HEK293 (cell line): ENCODE data around the gene TBPL1.

ENCODE experiments used
- CTCF ChIA-PET: fragments of 350-600 bp; formaldehyde crosslinking; extraction: SDS; loops from one replicate; lab custom pipeline; 2021; ENCODE audit warnings: antibody characterized with exemption; lab: Yijun Ruan, JAX
- POLR2A ChIA-PET: fragments of 300-600 bp; formaldehyde crosslinking; extraction: SDS; loops from one replicate; lab custom pipeline; 2020; ENCODE audit warnings: antibody characterized with exemption, inconsistent platforms; lab: Yijun Ruan, JAX
- H3K27ac ChIP-seq: fragments of 200-500 bp; sonication (Bioruptor generic); 2 replicates; pipeline ENCODE4 v1.5.1; 2014; ENCODE audit warnings: low read depth, low read length, control low read depth, inconsistent platforms; ENCODE audit errors: extremely low read depth
- H3K36me3 ChIP-seq, 2 experiments: fragments of 200-500 bp in 1 of 2; sonication (Bioruptor generic) in 1 of 2; 1 replicate in 1 of 2; 2 replicates in 1 of 2; pipeline ENCODE4 v1.5.1; 2014 to 2017; ENCODE audit warnings: inconsistent platforms in 2 of 2, low read length in 2 of 2; ENCODE audit not compliant: control insufficient read depth in 2 of 2, insufficient read depth in 1 of 2
- H3K4me1 ChIP-seq: fragments of 200-500 bp; sonication (Bioruptor generic); 2 replicates; pipeline ENCODE4 v1.5.1; 2014; ENCODE audit warnings: mild to moderate bottlenecking, low read length, inconsistent platforms; ENCODE audit not compliant: control insufficient read depth, insufficient read depth
- H3K4me3 ChIP-seq: 2 replicates; pipeline ENCODE4 v1.5.1; 2011; ENCODE audit warnings: low read depth, mild to moderate bottlenecking, control low read depth, low read length, moderate library complexity
- H3K9me3 ChIP-seq: fragments of 200-500 bp; sonication (Bioruptor generic); 2 replicates; pipeline ENCODE4 v1.5.1; 2014; ENCODE audit warnings: low read depth, low read length, inconsistent platforms; ENCODE audit not compliant: control insufficient read depth, insufficient read depth
- AEBP2 ChIP-seq: fragments of 450-650 bp; formaldehyde crosslinking; IDR thresholded peaks from 2 replicates; pipeline ENCODE4 v1.5.1; 2016; ENCODE audit warnings: missing biosample characterization, missing genetic modification characterization, borderline replicate concordance
- FEZF1 ChIP-seq: fragments of 450-650 bp; formaldehyde crosslinking; IDR thresholded peaks from 2 replicates; pipeline ENCODE4 v1.5.1; 2016; ENCODE audit warnings: missing biosample characterization, missing genetic modification characterization
- GLI4 ChIP-seq: fragments of 450-650 bp; formaldehyde crosslinking; IDR thresholded peaks from 2 replicates; pipeline ENCODE4 v1.5.1; 2016; ENCODE audit warnings: missing biosample characterization, missing genetic modification characterization
- KLF16 ChIP-seq: fragments of 450-650 bp; formaldehyde crosslinking; IDR thresholded peaks from 2 replicates; pipeline ENCODE4 v1.5.1; 2017; ENCODE audit warnings: missing biosample characterization, missing genetic modification characterization
- KLF17 ChIP-seq: fragments of 450-650 bp; formaldehyde crosslinking; IDR thresholded peaks from 2 replicates; pipeline ENCODE4 v1.5.1; 2016; ENCODE audit warnings: missing biosample characterization, missing genetic modification characterization
- OSR2 ChIP-seq: fragments of 450-650 bp; formaldehyde crosslinking; IDR thresholded peaks from 2 replicates; pipeline ENCODE4 v1.5.1; 2016; ENCODE audit warnings: missing biosample characterization, missing genetic modification characterization
- SCRT2 ChIP-seq: fragments of 450-650 bp; formaldehyde crosslinking; IDR thresholded peaks from 2 replicates; pipeline ENCODE4 v1.5.1; 2016; ENCODE audit warnings: missing biosample characterization, missing genetic modification characterization
- ZBTB1 ChIP-seq: fragments of 450-650 bp; formaldehyde crosslinking; IDR thresholded peaks from 2 replicates; pipeline ENCODE4 v1.5.1; 2016; ENCODE audit warnings: missing biosample characterization, missing genetic modification characterization
- ZBTB20 ChIP-seq: fragments of 450-650 bp; formaldehyde crosslinking; IDR thresholded peaks from 2 replicates; pipeline ENCODE4 v1.5.1; 2016; ENCODE audit warnings: missing biosample characterization, missing genetic modification characterization
- ZEB2 ChIP-seq: fragments of 450-650 bp; formaldehyde crosslinking; IDR thresholded peaks from 2 replicates; pipeline ENCODE4 v1.5.1; 2016; ENCODE audit warnings: missing biosample characterization, missing genetic modification characterization
- ZFP41 ChIP-seq: fragments of 450-650 bp; formaldehyde crosslinking; IDR thresholded peaks from 2 replicates; pipeline ENCODE4 v1.5.1; 2016; ENCODE audit warnings: missing biosample characterization, missing genetic modification characterization, borderline replicate concordance
- ZNF121 ChIP-seq: fragments of 450-650 bp; formaldehyde crosslinking; IDR thresholded peaks from 2 replicates; pipeline ENCODE4 v1.5.1; 2016; ENCODE audit warnings: missing biosample characterization, missing genetic modification characterization
- ZNF157 ChIP-seq: fragments of 450-650 bp; formaldehyde crosslinking; IDR thresholded peaks from 2 replicates; pipeline ENCODE4 v1.5.1; 2016; ENCODE audit warnings: missing biosample characterization, missing genetic modification characterization
- ZNF184 ChIP-seq: fragments of 450-650 bp; IDR thresholded peaks from 2 replicates; pipeline ENCODE4 v1.5.1; 2018; ENCODE audit warnings: missing biosample characterization, mild to moderate bottlenecking, missing genetic modification characterization
- ZNF211 ChIP-seq: fragments of 450-650 bp; formaldehyde crosslinking; IDR thresholded peaks from 2 replicates; pipeline ENCODE4 v1.5.1; 2016; ENCODE audit warnings: low read depth, missing biosample characterization, missing genetic modification characterization
- ZNF26 ChIP-seq: fragments of 450-650 bp; formaldehyde crosslinking; IDR thresholded peaks from 2 replicates; pipeline ENCODE4 v1.5.1; 2016; ENCODE audit warnings: missing biosample characterization, missing genetic modification characterization
- ZNF335 ChIP-seq: fragments of 450-650 bp; formaldehyde crosslinking; conservative IDR thresholded peaks from 2 replicates; pipeline ENCODE4 v1.5.1; 2016; ENCODE audit warnings: missing biosample characterization, missing genetic modification characterization
- ZNF37A ChIP-seq: fragments of 450-650 bp; IDR thresholded peaks from 2 replicates; pipeline ENCODE4 v1.5.1; 2018; ENCODE audit warnings: missing biosample characterization, missing genetic modification characterization
- ZNF692 ChIP-seq: fragments of 450-650 bp; formaldehyde crosslinking; IDR thresholded peaks from 2 replicates; pipeline ENCODE4 v1.5.1; 2016; ENCODE audit warnings: missing biosample characterization, missing genetic modification characterization
- ZSCAN18 ChIP-seq: fragments of 450-650 bp; formaldehyde crosslinking; IDR thresholded peaks from 2 replicates; pipeline ENCODE4 v1.5.1; 2016; ENCODE audit warnings: missing biosample characterization, missing genetic modification characterization

The TBPL1 gene

GRCh38 chr6:134034478-134034877, 81.5 kb downstream of the TBPL1 start:
- H3K27ac ChIP-seq, result no peak overlapping the region
- no peak for TF ChIP-seq ZNF335 (tag by site-specific recombination)
- TF ChIP-seq ZEB2 (tag by site-specific recombination), result no peak
- TF ChIP-seq ZFP41 (tag by site-specific recombination), result no peak
- TF ChIP-seq AEBP2 (tag by site-specific recombination), result no peak
- no peak for TF ChIP-seq ZNF121 (tag by site-specific recombination)
- no peak for TF ChIP-seq SCRT2
- ChIA-PET POLR2A (no interaction called here), CTCF (no interaction called here)
- no peak overlapping the region for H3K4me3 ChIP-seq
- H3K9me3 ChIP-seq, result no peaks in the 10 kb centered on the region
- H3K36me3 ChIP-seq, result no peaks in the 10 kb centered on the region
- H3K4me1 ChIP-seq, result peaks cover 3% of the 10 kb centered on the region; the same call in 1 of the 2 replicates

GRCh38 chr6:134034961-134035822, 82.2 kb downstream of the TBPL1 start:
- TF ChIP-seq ZBTB1 (tag by site-specific recombination) (no peak), ZNF692 (tag by site-specific recombination) (no peak), KLF16 (tag by site-specific recombination) (no peak), ZNF211 (tag by site-specific recombination) (no peak), ZNF37A (tag by site-specific recombination) (no peak), OSR2 (tag by site-specific recombination) (no peak)
- H3K27ac ChIP-seq, result no peak overlapping the region
- no peak overlapping the region for H3K4me3 ChIP-seq
- ChIA-PET CTCF (interaction anchor here (0.6 to 1.4 kb wide), 2 partner anchors 61 to 106 kb away, joined by 5 to 7 read pairs; no protein-coding TSS in a partner anchor), POLR2A (interaction anchor here (1.3 kb wide), 1 partner anchor 10 kb away, joined by 5 read pairs; no protein-coding TSS in a partner anchor)
- H3K9me3 ChIP-seq, result no peaks in the 10 kb centered on the region
- no peaks in the 10 kb centered on the region for H3K36me3 ChIP-seq
- H3K4me1 ChIP-seq, result no peaks in the 10 kb centered on the region; the same call in 1 of the 2 replicates

GRCh38 chr6:134035823-134036296, 82.8 kb downstream of the TBPL1 start:
- no peaks in the 10 kb centered on the region; the same call in 1 of the 2 replicates for H3K4me1 ChIP-seq
- ChIA-PET CTCF (interaction anchor here (0.6 to 1.4 kb wide), 2 partner anchors 62 to 106 kb away, joined by 5 to 7 read pairs; no protein-coding TSS in a partner anchor), POLR2A (interaction anchor here (1.1 to 1.3 kb wide), 2 partner anchors 10 to 33 kb away, joined by 3 to 5 read pairs; no protein-coding TSS in a partner anchor)
- no peak overlapping the region for H3K4me3 ChIP-seq
- H3K36me3 ChIP-seq, result no peaks in the 10 kb centered on the region
- H3K9me3 ChIP-seq, result no peaks in the 10 kb centered on the region
- H3K27ac ChIP-seq, result no peak overlapping the region
- TF ChIP-seq ZBTB20 (no peak), FEZF1 (peak; percentile 40), GLI4 (tag by site-specific recombination) (no peak), AEBP2 (tag by site-specific recombination) (no peak), ZSCAN18 (no peak), ZNF157 (no peak), KLF17 (tag by site-specific recombination) (no peak), ZNF184 (tag by site-specific recombination) (peak; percentile 75; the same call in 1 of the 2 replicates), ZNF26 (no peak)
